K562 (cell line): ENCODE data around the gene SSBP2. TPM values are rescaled to one million over a fixed set of nuclear protein-coding genes. Genes with fewer than 3 reads are reported as not detected.

Experiments
- ARID3B ChIP-seq: fragments of 250-450 bp; sonication (Bioruptor Pico); IDR thresholded peaks from 2 replicates; pipeline ENCODE4 v1.4.0; 2020; ENCODE audit warnings: borderline replicate concordance
- BMI1 ChIP-seq: fragments of 150-350 bp; IDR thresholded peaks from 2 replicates; pipeline ENCODE4 v1.6.1; 2014; ENCODE audit warnings: low read length
- FOS ChIP-seq: IDR thresholded peaks from 3 replicates; pipeline ENCODE4 v1.6.1; 2011; ENCODE audit not compliant: insufficient read length; ENCODE audit errors: extremely low read depth
- GATA2 ChIP-seq: sonication (generic); formaldehyde crosslinking; IDR thresholded peaks from 2 replicates; pipeline ENCODE4 v1.4.0; 2020; ENCODE audit warnings: mild to moderate bottlenecking, missing genetic modification reagents
- LEF1 ChIP-seq: fragments of 450-650 bp; IDR thresholded peaks from 2 replicates; pipeline ENCODE4 v1.6.1; 2016; ENCODE audit warnings: mild to moderate bottlenecking
- MTA1 ChIP-seq: fragments of 450-650 bp; IDR thresholded peaks from 2 replicates; pipeline ENCODE4 v1.6.1; 2017; ENCODE audit warnings: borderline replicate concordance
- NCOA1 ChIP-seq: fragments of 450-650 bp; IDR thresholded peaks from 2 replicates; pipeline ENCODE4 v1.6.1; 2016; ENCODE audit warnings: low read depth
- NFATC3 ChIP-seq: fragments of 450-650 bp; IDR thresholded peaks from 2 replicates; pipeline ENCODE4 v1.6.1; 2017; ENCODE audit warnings: mild to moderate bottlenecking
- PHTF2 ChIP-seq: fragments of 250-450 bp; sonication (Bioruptor Pico); IDR thresholded peaks from 2 replicates; pipeline ENCODE4 v1.5.0; 2021; ENCODE audit warnings: mild to moderate bottlenecking
- POLR2B ChIP-seq: fragments of 450-650 bp; IDR thresholded peaks from 2 replicates; pipeline ENCODE4 v1.6.1; 2018; ENCODE audit warnings: low read depth; ENCODE audit not compliant: partially characterized antibody
- POLR2H ChIP-seq: IDR thresholded peaks from 2 replicates; pipeline ENCODE4 v1.6.1; 2016; ENCODE audit warnings: missing genetic modification characterization, low read depth, mild to moderate bottlenecking, control low read depth, missing compliant biosample characterization, moderate library complexity
- PURB ChIP-seq: sonication (generic); formaldehyde crosslinking; IDR thresholded peaks from 2 replicates; pipeline ENCODE4 v1.9.0; 2021; ENCODE audit warnings: low read depth, mild to moderate bottlenecking, missing genetic modification reagents
- SOX6 ChIP-seq: fragments of 450-650 bp; IDR thresholded peaks from 2 replicates; pipeline ENCODE4 v1.6.1; 2014; ENCODE audit warnings: mild to moderate bottlenecking
- TCF7L2 ChIP-seq: fragments of 150-350 bp; IDR thresholded peaks from 2 replicates; pipeline ENCODE4 v1.6.1; 2016; ENCODE audit warnings: low read depth, mild to moderate bottlenecking, low read length, moderate library complexity
- THAP7 ChIP-seq: fragments of 250-450 bp; sonication (Bioruptor Pico); IDR thresholded peaks from 2 replicates; pipeline ENCODE4 v1.5.0; 2021
- ZNF318 ChIP-seq, 2 experiments: fragments of 450-650 bp; IDR thresholded peaks; 2 replicates each; pipeline ENCODE4 v1.6.1; 2016; ENCODE audit warnings: mild to moderate bottlenecking in 2 of 2, borderline replicate concordance in 1 of 2, low read depth in 1 of 2, moderate library complexity in 1 of 2
- polyA plus RNA-seq, 8 experiments: library from polyadenylated mRNA; depleted of rRNA in 4 of 8; stranded (reverse) in 5 of 8; unstranded in 3 of 8; fragments of >200 nt; fragmentation: Nextera tagmentation in 2 of 8; fragmentation: Illumina TruSeq in 1 of 8; extraction: Ambion mirVana in 2 of 8; extraction: Trizol in 1 of 8; gene quantifications; 2 replicates each; pipeline versions ENCODE4 v1.2.1 to v1.2.3, GENCODE V29; 2011 to 2014; ENCODE audit warnings: inconsistent platforms in 1 of 8, missing spikeins in 1 of 8
- total RNA-seq, 7 experiments: library from RNA; depleted of rRNA in 6 of 7; stranded (reverse); fragments of >200 nt in 6 of 7; fragmentation: Illumina TruSeq in 2 of 7; extraction: Trizol in 2 of 7; gene quantifications; 2 replicates each; pipeline versions ENCODE4 v1.2.1 to v1.2.3, GENCODE V29; 2011 to 2021; ENCODE audit warnings: low replicate concordance in 1 of 7
- TF ChIP-seq, protein P1 (sequence below): fragments of 450-650 bp; IDR thresholded peaks from one replicate; pipeline ENCODE4 v1.6.1; 2018; ENCODE audit warnings: mild to moderate bottlenecking, moderate library complexity; ENCODE audit not compliant: partially characterized antibody

SSBP2 gene
- total and polyA plus RNA-seq, 9 of the 15 experiments (the other 6 are each of a cell fraction or from before 2014, with no cell fraction given), result 22.3 to 133 (median 42.1) TPM

- TF ChIP-seq TCF7L2, result no peak
- TF ChIP-seq GATA2, result no peak
- TF ChIP-seq THAP7 (CRISPR knock-in tag), result no peak
- peak; percentile 93 for TF ChIP-seq BMI1
- no peak for TF ChIP-seq PHTF2 (CRISPR knock-in tag)
- no peak for TF ChIP-seq PURB (CRISPR knock-in tag)
- peak; percentile 54; the same call in 1 of the 2 replicates for TF ChIP-seq NCOA1
- TF ChIP-seq, protein P1, sequence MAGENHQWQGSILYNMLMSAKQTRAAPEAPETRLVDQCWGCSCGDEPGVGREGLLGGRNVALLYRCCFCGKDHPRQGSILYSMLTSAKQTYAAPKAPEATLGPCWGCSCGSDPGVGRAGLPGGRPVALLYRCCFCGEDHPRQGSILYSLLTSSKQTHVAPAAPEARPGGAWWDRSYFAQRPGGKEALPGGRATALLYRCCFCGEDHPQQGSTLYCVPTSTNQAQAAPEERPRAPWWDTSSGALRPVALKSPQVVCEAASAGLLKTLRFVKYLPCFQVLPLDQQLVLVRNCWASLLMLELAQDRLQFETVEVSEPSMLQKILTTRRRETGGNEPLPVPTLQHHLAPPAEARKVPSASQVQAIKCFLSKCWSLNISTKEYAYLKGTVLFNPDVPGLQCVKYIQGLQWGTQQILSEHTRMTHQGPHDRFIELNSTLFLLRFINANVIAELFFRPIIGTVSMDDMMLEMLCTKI, result no peak
- TF ChIP-seq ZNF318 (IDR thresholded peaks at IDR 0.05; ENCODE audit: borderline replicate concordance in 1 of 2, low read depth in 1 of 2), result peak in 1 of 2 experiments; percentile 52; a peak in 1 of 4 replicates
- peak; percentile 77 for TF ChIP-seq SOX6
- TF ChIP-seq MTA1, result no peak
- TF ChIP-seq POLR2H (tag), result peak; percentile 78
- TF ChIP-seq FOS, result no peak
- no peak for TF ChIP-seq ARID3B (CRISPR knock-in tag)
- TF ChIP-seq POLR2B, result peak; percentile 71
- TF ChIP-seq LEF1, result peak; percentile 69; the same call in 1 of the 2 replicates
- TF ChIP-seq NFATC3, result no peak
These were observed at the start of gene SSBP2 (continued) for GRCh38 chr5:81751009-81751835.
